SK-N-SH treated with all-trans-retinoic acid at 6 μM for 48 hours (cell line): ENCODE results near the gene ZBTB17.
"Not testable (repeated sequence)": the region's sequence is repeated elsewhere in the genome, so short reads cannot be mapped to it uniquely, and the experiment has no call there.

Source experiments
- ATAC-seq: fragments of 200-7000 bp; cut with Tn5 transposase; 3 replicates; pipeline ENCODE4 v1.9.1; 2020; ENCODE audit warnings: mild to moderate bottlenecking, moderate library complexity
- ARNTL ChIP-seq: fragments of 450-650 bp; formaldehyde crosslinking; IDR thresholded peaks from 2 replicates; pipeline ENCODE4 v1.5.0; 2020; ENCODE audit warnings: low read depth, mild to moderate bottlenecking, moderate library complexity, borderline replicate concordance
- BACH2 ChIP-seq: fragments of 250-450 bp; sonication (Bioruptor Pico); IDR thresholded peaks from 2 replicates; pipeline ENCODE4 v1.9.0; 2021; ENCODE audit warnings: mild to moderate bottlenecking, borderline replicate concordance
- CREB5 ChIP-seq: fragments of 250-450 bp; sonication (Bioruptor Pico); IDR thresholded peaks from 2 replicates; pipeline ENCODE4 v1.5.1; 2020; ENCODE audit warnings: low read depth, mild to moderate bottlenecking, moderate library complexity
- CSDC2 ChIP-seq: fragments of 250-450 bp; sonication (Bioruptor Pico); IDR thresholded peaks from 2 replicates; pipeline ENCODE4 v1.5.0; 2020; ENCODE audit warnings: mild to moderate bottlenecking, moderate library complexity
- CSRNP3 ChIP-seq: fragments of 250-450 bp; sonication (Bioruptor Pico); IDR thresholded peaks from 2 replicates; pipeline ENCODE4 v1.5.1; 2021; ENCODE audit warnings: mild to moderate bottlenecking, moderate library complexity
- ESRRG ChIP-seq: fragments of 250-450 bp; sonication (Bioruptor Pico); IDR thresholded peaks from 2 replicates; pipeline ENCODE4 v1.6.1; 2021; ENCODE audit warnings: mild to moderate bottlenecking
- GLIS3 ChIP-seq: fragments of 250-450 bp; sonication (Bioruptor Pico); IDR thresholded peaks from 2 replicates; pipeline ENCODE4 v1.5.0; 2020; ENCODE audit warnings: mild to moderate bottlenecking, moderate library complexity
- OSR1 ChIP-seq: fragments of 250-450 bp; sonication (Bioruptor Pico); IDR thresholded peaks from 2 replicates; pipeline ENCODE4 v1.8.0; 2022; ENCODE audit warnings: moderate library complexity, mild to moderate bottlenecking, inconsistent platforms
- PATZ1 ChIP-seq: fragments of 250-450 bp; sonication (Bioruptor Pico); IDR thresholded peaks from 2 replicates; pipeline ENCODE4 v1.8.0; 2020; ENCODE audit warnings: mild to moderate bottlenecking, moderate library complexity, borderline replicate concordance
- POU6F1 ChIP-seq: fragments of 250-450 bp; sonication (Bioruptor Pico); IDR thresholded peaks from 2 replicates; pipeline ENCODE4 v1.8.0; 2021; ENCODE audit warnings: low read depth, mild to moderate bottlenecking, moderate library complexity, borderline replicate concordance
- PPARA ChIP-seq: fragments of 250-450 bp; sonication (Bioruptor Pico); IDR thresholded peaks from 2 replicates; pipeline ENCODE4 v1.5.0; 2020; ENCODE audit warnings: mild to moderate bottlenecking, borderline replicate concordance
- RARB ChIP-seq: fragments of 250-450 bp; sonication (Bioruptor Pico); IDR thresholded peaks from 2 replicates; pipeline ENCODE4 v1.8.0; 2021; ENCODE audit warnings: mild to moderate bottlenecking, moderate library complexity
- SNAI2 ChIP-seq: fragments of 250-450 bp; sonication (Bioruptor Pico); IDR thresholded peaks from 2 replicates; pipeline ENCODE4 v1.5.0; 2020; ENCODE audit warnings: mild to moderate bottlenecking, moderate library complexity
- TCF4 ChIP-seq: fragments of 250-450 bp; sonication (Bioruptor Pico); IDR thresholded peaks from 2 replicates; pipeline ENCODE4 v1.8.0; 2021; ENCODE audit warnings: mild to moderate bottlenecking, moderate library complexity, borderline replicate concordance
- TOX ChIP-seq: fragments of 250-450 bp; sonication (Bioruptor Pico); IDR thresholded peaks from 2 replicates; pipeline ENCODE4 v1.8.0; 2021; ENCODE audit warnings: mild to moderate bottlenecking, moderate library complexity, borderline replicate concordance
- TSHZ2 ChIP-seq: fragments of 250-450 bp; sonication (Bioruptor Pico); IDR thresholded peaks from 2 replicates; pipeline ENCODE4 v1.5.0; 2020; ENCODE audit warnings: mild to moderate bottlenecking, moderate library complexity
- ZC3H10 ChIP-seq: fragments of 250-450 bp; sonication (Bioruptor Pico); IDR thresholded peaks from 2 replicates; pipeline ENCODE4 v1.5.1; 2021; ENCODE audit warnings: mild to moderate bottlenecking, moderate library complexity
- ZFP30 ChIP-seq: fragments of 450-650 bp; formaldehyde crosslinking; IDR thresholded peaks from 2 replicates; pipeline ENCODE4 v1.5.0; 2022; ENCODE audit warnings: mild to moderate bottlenecking, moderate library complexity
- ZNF565 ChIP-seq: fragments of 450-650 bp; formaldehyde crosslinking; conservative IDR thresholded peaks from 2 replicates; pipeline ENCODE4 v1.5.0; 2020; ENCODE audit warnings: low read depth, mild to moderate bottlenecking, moderate library complexity
- ZNF70 ChIP-seq: fragments of 450-650 bp; formaldehyde crosslinking; IDR thresholded peaks from 2 replicates; pipeline ENCODE4 v1.5.0; 2020; ENCODE audit warnings: mild to moderate bottlenecking, moderate library complexity
- ZNF8 ChIP-seq: fragments of 450-650 bp; formaldehyde crosslinking; IDR thresholded peaks from 2 replicates; pipeline ENCODE4 v1.5.0; 2020; ENCODE audit warnings: mild to moderate bottlenecking, moderate library complexity

Gene ZBTB17

GRCh38 chr1:16021681-16022080 lies 45.8 kb upstream of the ZBTB17 start, which contains the start of gene CLCNKA:
CLCNKA (plus strand) TSS chr1:16022036; CDS start chr1:16022620, 584 bp downstream.
- TF ChIP-seq ARNTL (CRISPR knock-in tag) (no peak), SNAI2 (CRISPR knock-in tag) (no peak), BACH2 (CRISPR knock-in tag) (no peak), CREB5 (CRISPR knock-in tag) (no peak), ZC3H10 (CRISPR knock-in tag) (no peak), RARB (CRISPR knock-in tag) (no peak), POU6F1 (CRISPR knock-in tag) (no peak), ZNF8 (CRISPR knock-in tag) (no peak), PATZ1 (CRISPR knock-in tag) (no peak), ZNF565 (CRISPR knock-in tag) (no peak), CSDC2 (CRISPR knock-in tag) (no peak), ESRRG (CRISPR knock-in tag) (no peak), OSR1 (CRISPR knock-in tag) (no peak), PPARA (CRISPR knock-in tag) (no peak), CSRNP3 (CRISPR knock-in tag) (no peak), TCF4 (CRISPR knock-in tag) (no peak), GLIS3 (CRISPR knock-in tag) (no peak), TOX (no peak)
- ATAC-seq, result no peak

GRCh38 chr1:16020878-16021277 lies 45.0 kb upstream of the ZBTB17 start:
- not testable (repeated sequence) for ATAC-seq

GRCh38 chr1:16020325-16020724 lies 44.4 kb upstream of the ZBTB17 start:
- ATAC-seq, result no peak
- no peak for TF ChIP-seq PATZ1 (CRISPR knock-in tag)
- TF ChIP-seq ESRRG (CRISPR knock-in tag), result no peak
- no peak for TF ChIP-seq RARB (CRISPR knock-in tag)
- no peak for TF ChIP-seq POU6F1 (CRISPR knock-in tag)
- TF ChIP-seq ZNF565 (CRISPR knock-in tag), result no peak
- no peak for TF ChIP-seq OSR1 (CRISPR knock-in tag)
- TF ChIP-seq CSDC2 (CRISPR knock-in tag), result no peak
- TF ChIP-seq TSHZ2 (CRISPR knock-in tag), result no peak
- TF ChIP-seq BACH2 (CRISPR knock-in tag), result no peak
- TF ChIP-seq TCF4 (CRISPR knock-in tag), result no peak
- TF ChIP-seq GLIS3 (CRISPR knock-in tag), result no peak
- TF ChIP-seq ZNF70 (CRISPR knock-in tag), result no peak
- TF ChIP-seq CREB5 (CRISPR knock-in tag), result no peak
- no peak for TF ChIP-seq ZFP30 (CRISPR knock-in tag)
